Uterus (tissue), 4 donors: Measurements from ENCODE around the gene RUNDC3A. TPM values are rescaled to one million over a fixed set of nuclear protein-coding genes. Genes with fewer than 3 reads are reported as not detected.
"Not testable (repeated sequence)": the region's sequence is repeated elsewhere in the genome, so short reads cannot be mapped to it uniquely, and the experiment has no call there.

Experiments
- DNase-seq, 2 donors: peaks; one replicate each; pipeline ENCODE4 v3.0.0-alpha.2; 2019 to 2020
- H3K27ac ChIP-seq, 2 donors: fragments of 200-600 bp; sonication (generic); 1 replicate in 1 of 2; 2 replicates in 1 of 2; pipeline ENCODE4 v1.5.1; 2016 to 2018
- H3K27me3 ChIP-seq, 2 donors: fragments of 200-600 bp; sonication (generic); one replicate each; pipeline ENCODE4 v1.5.1; 2018 to 2019; ENCODE audit warnings: control low read depth in 1 of 2
- H3K36me3 ChIP-seq, 2 donors: fragments of 200-600 bp; sonication (generic); one replicate each; pipeline ENCODE4 v1.5.1; 2019; ENCODE audit warnings: control low read depth in 1 of 2
- H3K4me1 ChIP-seq, 2 donors: fragments of 200-600 bp; sonication (generic); one replicate each; pipeline ENCODE4 v1.5.1; 2018 to 2019; ENCODE audit warnings: control low read depth in 1 of 2
- H3K4me3 ChIP-seq, 2 donors: fragments of 200-600 bp; sonication (generic); 1 replicate in 1 of 2; 2 replicates in 1 of 2; pipeline ENCODE4 v1.5.1; 2018 to 2019; ENCODE audit warnings: mild to moderate bottlenecking in 1 of 2
- H3K9me3 ChIP-seq, 2 donors: fragments of 200-600 bp; sonication (generic); one replicate each; pipeline ENCODE4 v1.5.1; 2019; ENCODE audit warnings: control low read depth in 1 of 2
- CTCF ChIP-seq, 4 experiments: fragments of 200-600 bp in 2 of 4; fragments of 450-650 bp in 2 of 4; sonication (generic) in 2 of 4; IDR thresholded peaks; one replicate each; pipeline ENCODE4 v1.5.1; 2016 to 2019; ENCODE audit warnings: antibody characterized with exemption in 4 of 4, mild to moderate bottlenecking in 2 of 4, moderate library complexity in 1 of 4
- POLR2A ChIP-seq, 2 donors: fragments of 450-650 bp; IDR thresholded peaks; one replicate each; pipeline ENCODE4 v1.6.1; 2016; ENCODE audit warnings: antibody characterized with exemption in 2 of 2, mild to moderate bottlenecking in 1 of 2, moderate library complexity in 1 of 2
- intact Hi-C: fragments of 100-400 bp; cut with DNase I; formaldehyde crosslinking; loops from one replicate; pipeline ENCODE4 v1.15.1; 2023; ENCODE audit warnings: low total_unique reads
- total RNA-seq, 4 donors: library from RNA; depleted of rRNA in 3 of 4; stranded (reverse); fragments of >200 nt in 3 of 4; gene quantifications; one replicate each; pipeline versions ENCODE4 v1.1.0 to v1.2.4, GENCODE V29; 2014 to 2023
- donor health status: DM: yes; HTN: yes; CAD: no.

Gene RUNDC3A
- total RNA-seq, 4 donors from 2014 or later = 0.69 TPM; not detected in 3

DNA sequence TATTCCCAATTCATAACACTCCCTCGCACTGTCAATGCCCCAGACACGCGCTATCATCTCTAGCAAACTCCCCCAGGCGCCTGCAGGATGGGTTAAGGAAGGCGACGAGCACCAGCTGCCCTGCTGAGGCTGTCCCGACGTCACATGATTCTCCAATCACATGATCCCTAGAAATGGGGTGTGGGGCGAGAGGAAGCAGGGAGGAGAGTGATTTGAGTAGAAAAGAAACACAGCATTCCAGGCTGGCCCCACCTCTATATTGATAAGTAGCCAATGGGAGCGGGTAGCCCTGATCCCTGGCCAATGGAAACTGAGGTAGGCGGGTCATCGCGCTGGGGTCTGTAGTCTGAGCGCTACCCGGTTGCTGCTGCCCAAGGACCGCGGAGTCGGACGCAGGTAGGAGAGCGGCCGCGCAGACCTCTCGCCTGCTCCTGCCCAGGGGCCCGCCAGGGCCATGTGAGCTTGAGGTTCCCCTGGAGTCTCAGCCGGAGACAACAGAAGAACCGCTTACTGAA is 36.6 kb downstream of the RUNDC3A start, which contains the start of gene GRN:
Gene GRN, plus strand, starts transcription at position 364 of the 515 bp plus-strand sequence. CDS start 3,863 bp downstream, outside the sequence.
- no peaks in the 10 kb centered on the region for H3K36me3 ChIP-seq
- intact Hi-C loops = no loop called here
- H3K4me1 ChIP-seq = no peaks in the 10 kb centered on the region
- DNase-seq = peak; percentile 94 to 97
- peak within 1 kb of the TSS; percentile 81 to 91 for H3K27ac ChIP-seq
- peak within 1 kb of the TSS; percentile 75 to 90 for H3K4me3 ChIP-seq
- H3K9me3 ChIP-seq = no peaks in the 10 kb centered on the region
- no peaks in the 10 kb centered on the region for H3K27me3 ChIP-seq
- TF ChIP-seq POLR2A (IDR thresholded peaks at IDR 0.05) (peak; percentile 67 to 72), CTCF (IDR thresholded peaks at IDR 0.05) (no peak)

- Histone ChIP-seq H3K9me3 (no peaks in the 10 kb centered on the region), H3K36me3 (no peaks in the 10 kb centered on the region), H3K27ac (peak overlapping the region; percentile 81 to 91), H3K4me1 (no peaks in the 10 kb centered on the region), H3K4me3 (peak overlapping the region; percentile 75 to 90), H3K27me3 (no peaks in the 10 kb centered on the region)
- peak; percentile 56 to 69 for DNase-seq
- intact Hi-C loops = no loop called here
- TF ChIP-seq POLR2A (IDR thresholded peaks at IDR 0.05) (no peak), CTCF (IDR thresholded peaks at IDR 0.05) (peak; percentile 49 to 57 (median 54))
Measured at GRCh38 chr17:44345454-44346026, 37.1 kb downstream of the RUNDC3A start.

DNA sequence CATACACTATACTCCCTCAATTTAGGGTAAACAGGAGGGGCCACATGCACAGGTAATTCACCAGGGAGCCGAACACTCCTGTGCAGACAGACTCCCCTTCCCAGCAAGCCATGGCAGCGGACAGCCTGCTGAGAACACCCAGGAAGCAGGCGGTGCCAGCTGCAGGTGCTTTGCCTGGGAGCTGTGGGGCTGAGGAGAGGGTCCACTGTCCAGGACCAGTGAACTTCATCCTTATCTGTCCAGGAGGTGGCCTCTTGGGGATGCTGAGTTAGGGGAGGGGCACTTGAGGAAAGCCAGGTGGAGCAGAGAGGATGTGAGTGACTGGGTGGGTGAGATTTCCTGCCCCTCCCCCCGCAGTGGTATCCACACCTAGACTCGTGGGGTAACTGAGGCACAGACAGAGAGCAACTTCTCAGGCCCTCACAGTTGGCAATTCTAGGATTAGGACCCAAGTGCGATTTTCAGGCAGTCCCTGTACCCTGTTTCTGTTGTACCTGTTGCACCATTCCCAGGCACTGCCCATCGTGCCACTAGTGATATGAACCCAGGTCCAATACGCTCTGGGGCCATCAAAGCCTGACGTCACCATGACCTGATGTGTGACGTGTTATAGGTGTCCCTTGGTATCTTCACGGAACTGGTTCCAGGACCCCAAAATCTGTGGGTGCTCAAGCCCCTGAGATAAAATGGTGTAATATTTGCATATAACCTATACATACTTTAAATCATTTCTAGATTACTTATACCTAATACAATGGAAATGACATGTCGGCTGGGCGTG is 37.9 kb downstream of the RUNDC3A start:
- H3K4me1 ChIP-seq = no peaks in the 10 kb centered on the region
- DNase-seq = no peak
- peak overlapping the region in 1 of 2 donors; percentile 75 for H3K4me3 ChIP-seq
- H3K36me3 ChIP-seq = no peaks in the 10 kb centered on the region
- no peaks in the 10 kb centered on the region for H3K27me3 ChIP-seq
- peak overlapping the region; percentile 81 to 91 for H3K27ac ChIP-seq
- TF ChIP-seq CTCF (IDR thresholded peaks at IDR 0.05) (no peak), POLR2A (IDR thresholded peaks at IDR 0.05) (no peak)
- H3K9me3 ChIP-seq = no peaks in the 10 kb centered on the region
- intact Hi-C loops = no loop called here

GRCh38 chr17:44347206-44348055 is 39.0 kb downstream of the RUNDC3A start:
- H3K9me3 ChIP-seq, H3K4me1 ChIP-seq, H3K36me3 ChIP-seq, DNase-seq, H3K27me3 ChIP-seq, H3K27ac ChIP-seq, intact Hi-C loops, H3K4me3 ChIP-seq: not testable (repeated sequence)

DNA sequence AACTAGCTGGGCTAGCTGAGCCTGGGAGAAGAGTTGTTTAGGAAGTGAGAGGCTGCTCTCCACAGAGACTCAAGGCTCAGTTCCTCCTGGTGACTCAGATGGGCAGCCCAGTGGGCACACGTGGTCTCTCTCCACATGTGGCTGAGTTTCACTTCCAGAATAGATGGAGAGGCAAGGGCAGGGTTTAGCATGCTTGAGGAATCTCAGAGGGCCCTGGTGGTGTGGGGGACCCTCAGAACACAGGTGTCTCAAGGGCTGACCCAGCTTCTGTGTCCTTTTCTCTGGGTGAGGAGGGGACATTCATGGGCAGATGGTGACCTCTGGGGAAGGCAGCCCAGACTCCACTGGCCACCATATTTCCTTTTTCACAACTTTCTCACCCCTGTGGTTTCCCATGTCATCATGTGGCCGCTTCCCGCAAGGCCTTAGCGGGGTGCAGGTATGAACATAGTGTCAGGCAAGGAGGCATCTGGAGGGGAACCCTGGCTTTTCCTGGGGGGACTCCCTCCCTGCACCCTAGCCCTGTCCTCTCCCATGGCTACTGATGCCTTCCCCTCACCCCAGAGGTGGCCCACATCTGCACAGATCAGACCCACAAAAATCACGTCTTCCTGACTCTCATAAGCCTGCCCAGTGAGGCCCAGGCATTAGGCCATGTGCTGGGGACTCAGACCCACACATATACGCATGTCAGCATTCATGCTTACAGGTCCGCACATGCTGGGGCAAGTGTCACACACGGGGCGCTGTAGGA is 40.0 kb downstream of the RUNDC3A start:
- no peak for DNase-seq
- H3K27me3 ChIP-seq = no peaks in the 10 kb centered on the region
- H3K9me3 ChIP-seq = no peaks in the 10 kb centered on the region
- TF ChIP-seq POLR2A (IDR thresholded peaks at IDR 0.05) (no peak), CTCF (IDR thresholded peaks at IDR 0.05) (no peak)
- H3K27ac ChIP-seq = no peak overlapping the region
- H3K4me1 ChIP-seq = no peaks in the 10 kb centered on the region
- H3K4me3 ChIP-seq = no peak overlapping the region
- no peaks in the 10 kb centered on the region for H3K36me3 ChIP-seq
- intact Hi-C loops = no loop called here
